ENCODE results near the gene MEGF9.
"Not testable (repeated sequence)": the region's sequence is repeated elsewhere in the genome, so short reads cannot be mapped to it uniquely, and the experiment has no call there.

Gene MEGF9

DNA sequence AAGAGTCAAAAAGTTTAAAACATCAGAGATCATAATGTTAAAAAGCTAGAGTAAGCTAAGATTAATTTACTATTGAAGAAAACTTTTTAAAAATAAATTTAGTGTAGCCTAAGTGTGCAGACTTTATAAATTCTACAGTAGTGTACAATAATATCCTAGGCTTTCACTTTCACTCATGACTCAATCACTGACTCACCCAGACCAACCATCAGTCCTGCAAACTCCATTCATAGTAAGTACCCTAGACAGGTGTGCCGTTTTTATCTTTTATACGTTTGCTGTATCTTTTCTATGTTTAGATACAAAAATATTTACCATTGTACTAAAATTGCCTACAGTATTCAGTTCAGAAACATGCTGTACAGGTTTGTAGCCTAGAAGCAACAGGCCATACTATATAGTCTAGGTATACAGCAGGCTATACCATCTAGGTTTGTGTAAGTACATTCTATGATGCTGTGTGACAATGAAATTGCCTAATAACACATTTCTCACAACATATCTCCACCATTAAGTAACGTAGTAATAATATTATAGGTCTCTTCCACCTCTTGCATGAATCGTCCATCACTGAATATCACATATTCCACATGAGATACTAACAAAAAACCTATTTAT is 59.2 kb downstream of the MEGF9 start:
- DNase-seq (ENCODE audit: low read depth), result no peak

- DNase-seq (ENCODE audit: low read depth), result no peak
These were observed 60.0 kb downstream of the MEGF9 start for GRCh38 chr9:120654272-120654671.

DNA sequence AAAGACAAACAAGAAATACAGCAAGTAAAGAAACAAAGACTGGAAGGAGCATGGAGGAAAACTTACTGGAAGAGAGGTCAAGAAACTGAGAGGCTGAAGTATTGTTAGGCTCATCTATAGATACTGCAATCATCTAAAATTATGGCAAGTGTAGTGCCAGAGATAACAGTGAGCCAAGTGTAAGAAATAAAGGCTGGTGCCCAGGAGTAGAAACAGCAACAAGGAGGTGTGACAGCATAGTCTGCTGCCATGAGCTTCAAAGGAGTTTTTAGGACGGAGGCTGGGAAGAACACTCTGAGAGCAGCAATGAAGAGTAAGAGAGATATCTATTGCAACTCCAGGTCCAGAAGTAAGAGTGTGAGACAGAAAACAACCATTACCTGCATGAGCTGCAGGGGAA is 60.5 kb downstream of the MEGF9 start:
- no peak for DNase-seq (ENCODE audit: low read depth)

- no peak for DNase-seq (ENCODE audit: low read depth)
These were observed 61.3 kb downstream of the MEGF9 start for GRCh38 chr9:120652934-120653333.

DNA sequence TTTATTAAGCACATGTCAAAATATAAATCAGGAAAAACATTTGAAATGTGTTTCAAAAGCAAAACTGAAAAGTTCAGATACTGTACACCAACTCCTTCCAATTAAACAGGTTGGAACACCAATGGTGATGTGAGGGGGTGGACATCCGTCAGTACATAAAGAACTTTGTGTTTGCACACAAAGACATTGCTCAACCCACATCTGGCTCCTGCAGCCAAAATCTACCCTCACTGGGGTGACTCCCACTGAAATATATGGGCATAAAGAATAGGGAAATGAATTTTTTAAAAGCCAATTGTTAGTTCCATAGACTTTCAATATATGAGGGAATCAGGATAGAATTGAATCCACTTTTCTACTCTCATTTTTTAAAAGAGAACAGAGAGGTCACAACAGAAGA is 63.9 kb downstream of the MEGF9 start:
- DNase-seq (ENCODE audit: low read depth), result no peak

DNA sequence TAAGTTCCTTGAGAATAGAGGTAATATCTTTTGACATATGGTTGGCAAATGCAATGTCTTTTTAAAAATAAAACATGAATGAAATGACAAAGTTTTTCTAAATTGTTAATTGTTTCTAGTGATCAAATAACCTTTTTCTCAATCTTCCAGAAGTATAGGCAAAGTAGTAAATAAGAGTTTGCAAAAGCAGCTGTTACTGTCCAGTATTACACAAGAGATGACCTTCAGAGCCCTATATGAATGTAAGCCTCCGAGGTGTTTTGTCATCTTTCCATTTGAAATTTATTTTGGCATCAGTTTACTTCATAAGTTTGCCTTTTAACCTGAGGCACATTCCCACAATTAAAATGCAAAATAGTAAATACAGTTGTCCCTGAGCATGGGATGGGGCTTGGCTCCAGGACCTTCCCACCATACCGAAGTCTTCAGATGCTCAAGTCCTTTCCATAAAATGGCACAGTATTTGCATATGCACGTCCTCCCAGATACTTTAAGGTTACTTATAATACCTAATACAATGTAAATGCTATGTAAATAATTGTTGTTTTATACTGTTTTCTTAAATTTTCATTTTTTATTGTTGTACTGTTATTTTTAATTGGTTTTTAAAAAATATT is 65.6 kb downstream of the MEGF9 start:
- no peak for DNase-seq (ENCODE audit: low read depth)

DNA sequence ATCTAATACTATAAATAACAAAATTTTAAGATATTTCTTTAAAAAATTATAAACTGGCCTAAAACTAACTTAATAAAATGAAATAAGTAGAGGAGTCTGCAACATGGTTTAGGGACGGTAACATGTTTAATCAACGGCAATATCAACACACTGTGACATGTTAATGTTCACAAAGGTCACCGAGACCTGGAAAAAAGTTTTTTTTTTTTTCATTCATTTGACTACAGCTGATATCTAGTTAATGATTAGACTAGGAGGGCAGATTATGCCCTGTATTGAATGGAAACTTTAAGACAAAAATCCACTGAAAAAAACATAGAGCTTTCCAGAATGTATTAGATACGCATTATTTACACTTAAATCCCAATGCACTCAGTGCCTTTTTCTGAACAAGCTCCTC is 67.3 kb downstream of the MEGF9 start:
- no peak for DNase-seq (ENCODE audit: low read depth)

- no peak for DNase-seq (ENCODE audit: low read depth)
These were observed 68.5 kb downstream of the MEGF9 start for GRCh38 chr9:120645760-120646159.

- no peak for DNase-seq (ENCODE audit: low read depth)
These were observed 71.2 kb downstream of the MEGF9 start for GRCh38 chr9:120643061-120643460.

DNA sequence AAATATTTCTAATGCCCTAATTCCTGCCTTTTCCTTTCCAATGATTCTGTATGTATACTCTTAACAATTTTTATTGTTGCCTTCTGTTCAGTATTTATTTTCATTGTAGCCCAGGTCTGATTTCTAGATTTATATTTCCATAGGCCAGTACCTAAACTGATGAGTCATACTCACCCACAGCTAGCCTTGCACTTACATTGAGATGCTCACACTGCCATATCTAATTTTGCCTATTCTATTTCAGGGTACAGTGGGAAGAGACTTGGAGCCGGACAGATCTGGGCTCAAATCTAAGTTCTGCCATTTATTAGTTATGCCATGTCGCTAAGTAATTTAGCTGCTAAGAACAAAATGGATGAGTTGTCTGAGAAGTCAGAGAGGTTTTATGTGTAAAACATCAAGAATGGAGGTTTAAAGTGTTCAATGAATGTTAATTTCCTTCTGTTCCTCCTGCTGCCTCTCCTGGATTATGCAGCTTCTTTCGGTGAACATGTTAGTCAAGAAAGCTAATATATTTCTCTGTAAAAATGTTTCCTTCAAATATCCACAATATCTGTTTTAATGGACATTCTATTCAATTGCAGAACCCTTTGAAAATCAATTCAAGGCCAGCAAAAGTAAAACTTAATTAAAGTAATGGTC is 72.0 kb downstream of the MEGF9 start:
- DNase-seq (ENCODE audit: low read depth), result no peak

DNA sequence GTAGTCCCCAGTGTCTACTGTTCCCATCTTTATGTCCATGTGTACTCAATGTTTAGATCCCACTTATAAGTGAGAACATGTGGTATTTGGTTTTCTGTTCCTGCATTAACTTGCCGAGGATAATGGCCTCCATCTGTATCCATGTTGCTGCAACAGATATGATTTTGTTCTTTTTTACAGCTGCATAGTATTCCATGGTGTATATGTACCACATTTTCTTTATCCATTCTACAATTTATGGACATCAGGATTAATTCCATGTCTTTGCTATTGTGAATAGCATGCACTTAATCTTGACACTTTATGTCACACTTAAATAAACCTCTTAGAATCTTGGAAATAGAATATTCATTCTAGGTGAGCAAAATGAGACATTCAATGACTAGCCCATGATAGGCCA is 73.4 kb downstream of the MEGF9 start:
- DNase-seq (ENCODE audit: low read depth), result not testable (repeated sequence)

- DNase-seq (ENCODE audit: low read depth), result no peak
These were observed 73.9 kb downstream of the MEGF9 start for GRCh38 chr9:120640380-120640779.

DNA sequence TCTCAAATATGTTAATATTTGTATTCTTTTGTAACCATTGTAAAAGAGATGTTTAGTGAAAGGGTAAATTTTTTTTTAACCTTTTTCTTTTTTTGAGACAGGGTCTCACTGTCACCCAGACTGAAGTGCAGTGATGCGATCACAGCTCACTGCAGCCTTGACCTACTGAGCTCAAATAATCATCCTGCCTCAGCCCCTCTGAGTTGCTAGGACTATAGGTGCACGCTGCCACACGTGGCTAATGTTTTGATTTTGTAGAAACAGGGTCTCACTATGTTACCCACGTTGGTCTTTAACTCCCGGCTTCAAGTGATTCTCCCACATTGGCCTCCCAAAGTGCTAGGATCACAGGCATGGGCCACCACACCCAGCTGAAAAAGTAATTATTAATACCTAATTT is 76.4 kb downstream of the MEGF9 start:
- no peak for DNase-seq (ENCODE audit: low read depth)

- DNase-seq (ENCODE audit: low read depth), result no peak
These were observed 77.9 kb downstream of the MEGF9 start for GRCh38 chr9:120636194-120636957.

GRCh38 chr9:120635011-120635410 is 79.3 kb downstream of the MEGF9 start:
- no peak for DNase-seq (ENCODE audit: low read depth)

GRCh38 chr9:120630333-120630732 is 83.9 kb downstream of the MEGF9 start:
- DNase-seq (ENCODE audit: low read depth), result no peak

DNA sequence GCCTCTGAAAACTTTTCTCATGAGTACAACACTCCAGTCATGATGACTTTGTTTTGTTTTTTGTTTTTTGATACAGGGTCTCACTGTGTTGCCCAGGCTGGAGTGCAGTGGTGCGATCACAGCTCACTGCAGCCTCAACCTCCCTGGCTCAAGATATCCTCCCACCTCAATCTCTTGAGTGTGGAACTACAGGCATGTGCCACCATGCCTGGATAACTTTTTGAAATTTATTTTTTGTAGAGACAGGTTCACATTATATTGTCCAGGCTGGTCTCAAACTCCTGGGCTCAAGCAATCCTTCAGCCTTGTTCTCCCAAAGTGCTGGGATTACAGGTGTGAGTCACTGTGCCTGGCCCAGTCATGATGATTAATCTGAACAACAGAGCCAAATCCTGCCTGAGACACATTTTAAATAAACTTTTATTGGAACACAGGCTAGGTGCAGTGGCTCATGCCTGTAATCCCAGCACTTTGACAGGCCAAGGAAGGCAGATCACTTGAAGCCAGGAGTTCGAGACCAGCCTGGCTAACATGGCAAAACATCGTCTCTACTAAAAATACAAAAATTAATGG is 85.3 kb downstream of the MEGF9 start:
- not testable (repeated sequence) for DNase-seq (ENCODE audit: low read depth)

- no peak for DNase-seq (ENCODE audit: low read depth)
These were observed 85.9 kb downstream of the MEGF9 start for GRCh38 chr9:120628207-120628924.

DNA sequence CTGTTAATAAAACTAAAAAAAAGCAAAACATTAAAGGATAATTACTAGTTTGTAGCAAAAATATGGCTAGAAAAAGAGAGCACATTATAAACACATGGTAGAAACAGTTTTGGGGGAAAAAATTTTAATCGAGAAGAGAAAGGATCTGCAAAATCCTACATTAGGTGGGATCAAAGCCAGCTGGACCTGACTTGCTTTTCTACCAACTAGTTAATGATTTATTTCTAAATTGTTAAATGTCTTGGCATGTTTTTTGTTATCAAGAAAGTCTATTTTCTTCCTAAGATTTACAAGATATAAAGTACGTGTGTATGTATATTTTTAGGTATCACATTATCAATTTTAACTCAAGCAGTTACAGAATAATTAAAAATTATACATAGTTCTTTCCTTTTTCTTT is 87.2 kb downstream of the MEGF9 start:
- DNase-seq (ENCODE audit: low read depth), result no peak

GRCh38 chr9:120626512-120626911 is 87.8 kb downstream of the MEGF9 start:
- DNase-seq (ENCODE audit: low read depth), result no peak

- DNase-seq (ENCODE audit: low read depth), result no peak
These were observed 89.0 kb downstream of the MEGF9 start for GRCh38 chr9:120625222-120625621.

GRCh38 chr9:120622790-120623189 is 91.5 kb downstream of the MEGF9 start:
- no peak for DNase-seq (ENCODE audit: low read depth)
